PC-9 (cell line): ENCODE measurements around the gene NCAM2. TPM values are rescaled to one million over a fixed set of nuclear protein-coding genes. Genes with fewer than 3 reads are reported as not detected.

Experiments used
- BruUV-seq: library from RNA; stranded (reverse); fragments of 400-500 nt; replicated peaks from 2 replicates; lab custom pipeline; 2021; lab: Mats Ljungman, UMichigan
- CTCF ChIA-PET: fragments of 300-600 bp; sonication (Branson Sonifier 250); formaldehyde crosslinking; loops from one replicate; lab custom pipeline; 2022; ENCODE audit warnings: antibody characterized with exemption; lab: Charles Lee
- POLR2A ChIA-PET: fragments of 300-600 bp; sonication (Branson Sonifier 250); formaldehyde crosslinking; loops from one replicate; lab custom pipeline; 2022; ENCODE audit warnings: antibody characterized with exemption; ENCODE audit not compliant: unreplicated experiment; lab: Charles Lee
- DNase-seq, 2 experiments: peaks; one replicate each; pipeline versions ENCODE4 v3.0.0 to v3.0.0-alpha.2; 2015 to 2022; ENCODE audit warnings: mixed read lengths in 1 of 2
- H2AFZ ChIP-seq: fragments of 200-600 bp; sonication (generic); 2 replicates; pipeline ENCODE4 v1.8.1; 2017; ENCODE audit warnings: antibody characterized with exemption
- H3F3A ChIP-seq: fragments of 200-600 bp; sonication (generic); 2 replicates; pipeline ENCODE4 v1.8.1; 2017; ENCODE audit warnings: antibody characterized with exemption, mild to moderate bottlenecking, low read depth; ENCODE audit not compliant: insufficient read depth
- H3K27ac ChIP-seq: fragments of 200-600 bp; sonication (generic); 2 replicates; pipeline ENCODE4 v1.6.1; 2016; ENCODE audit warnings: mixed run types
- H3K27me3 ChIP-seq: fragments of 200-600 bp; sonication (generic); 2 replicates; pipeline ENCODE4 v1.6.1; 2016; ENCODE audit warnings: low read depth, mixed run types; ENCODE audit not compliant: insufficient read depth
- H3K36me3 ChIP-seq: fragments of 200-600 bp; sonication (generic); 2 replicates; pipeline ENCODE4 v1.6.1; 2016; ENCODE audit warnings: low read depth, mixed run types
- H3K4me1 ChIP-seq: fragments of 200-600 bp; sonication (generic); replicated peaks from 2 replicates; pipeline ENCODE4 v1.6.1; 2016; ENCODE audit warnings: mixed run types; ENCODE audit not compliant: insufficient read depth
- H3K4me2 ChIP-seq: fragments of 200-600 bp; sonication (generic); 2 replicates; pipeline ENCODE4 v1.6.1; 2017; ENCODE audit warnings: mixed run types
- H3K4me3 ChIP-seq: fragments of 200-600 bp; sonication (generic); 2 replicates; pipeline ENCODE4 v1.6.1; 2016; ENCODE audit warnings: mixed run types
- H3K79me2 ChIP-seq: fragments of 200-600 bp; sonication (generic); 2 replicates; pipeline ENCODE4 v1.6.1; 2017; ENCODE audit warnings: low read depth, mixed run types
- H3K9me2 ChIP-seq: fragments of 200-600 bp; sonication (generic); 2 replicates; pipeline ENCODE4 v1.8.1; 2017; ENCODE audit warnings: mild to moderate bottlenecking; ENCODE audit not compliant: insufficient read depth
- H3K9me3 ChIP-seq: fragments of 200-600 bp; sonication (generic); 2 replicates; pipeline ENCODE4 v1.8.1; 2016; ENCODE audit warnings: low read depth; ENCODE audit not compliant: insufficient read depth
- H4K20me1 ChIP-seq: fragments of 200-600 bp; sonication (generic); 2 replicates; pipeline ENCODE4 v1.8.1; 2017; ENCODE audit not compliant: insufficient read depth
- EZH2 ChIP-seq: fragments of 200-600 bp; sonication (generic); IDR thresholded peaks from 2 replicates; pipeline ENCODE4 v1.8.0; 2017; ENCODE audit warnings: antibody characterized with exemption, low read depth
- intact Hi-C: fragments of 100-400 bp; cut with micrococcal nuclease; formaldehyde crosslinking; loops from one replicate; pipeline ENCODE4 v1.10.0; 2022; ENCODE audit not compliant: unreplicated experiment
- total RNA-seq: library from RNA; stranded (reverse); gene quantifications from 2 replicates; pipeline ENCODE4 v1.2.3, GENCODE V29; 2021
- TF ChIP-seq, protein P1 (sequence below): fragments of 200-600 bp; sonication (generic); conservative IDR thresholded peaks from 2 replicates; pipeline ENCODE4 v1.6.1; 2017; ENCODE audit warnings: mixed run types, antibody characterized with exemption, mild to moderate bottlenecking, moderate library complexity

NCAM2 gene
- total RNA-seq, 1 experiment from 2014 or later, result not detected

DNA sequence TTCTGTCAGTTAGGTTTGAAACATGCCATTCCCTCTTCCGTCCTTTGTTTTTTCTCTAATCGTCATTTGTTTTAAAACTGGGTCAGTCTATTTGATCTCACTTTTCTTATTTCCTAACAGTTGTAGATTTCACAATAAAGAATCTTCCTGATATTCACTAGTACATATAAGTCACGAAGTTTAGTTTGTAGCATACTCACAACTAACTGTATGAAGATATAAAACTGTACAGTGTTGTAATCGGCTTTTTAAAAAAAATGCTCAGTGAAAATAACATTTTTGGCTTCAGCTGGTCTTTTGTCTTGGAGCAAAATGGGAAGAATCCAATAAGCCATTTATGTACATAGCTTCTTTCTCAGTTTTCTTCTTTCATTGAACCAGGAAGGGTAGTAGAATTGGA lies 78.3 kb downstream of the NCAM2 start:
- intact Hi-C loops, result no loop called here
- ChIA-PET POLR2A (no interaction called here), CTCF (no interaction called here)
- H3K4me3 ChIP-seq, result no peak overlapping the region
- H3K79me2 ChIP-seq, result no peaks in the 10 kb centered on the region
- H3K4me1 ChIP-seq, result no peaks in the 10 kb centered on the region
- H3K36me3 ChIP-seq, result no peaks in the 10 kb centered on the region
- no peaks in the 10 kb centered on the region for H3K9me2 ChIP-seq
- TF ChIP-seq EZH2, result no peak
- TF ChIP-seq, protein P1, sequence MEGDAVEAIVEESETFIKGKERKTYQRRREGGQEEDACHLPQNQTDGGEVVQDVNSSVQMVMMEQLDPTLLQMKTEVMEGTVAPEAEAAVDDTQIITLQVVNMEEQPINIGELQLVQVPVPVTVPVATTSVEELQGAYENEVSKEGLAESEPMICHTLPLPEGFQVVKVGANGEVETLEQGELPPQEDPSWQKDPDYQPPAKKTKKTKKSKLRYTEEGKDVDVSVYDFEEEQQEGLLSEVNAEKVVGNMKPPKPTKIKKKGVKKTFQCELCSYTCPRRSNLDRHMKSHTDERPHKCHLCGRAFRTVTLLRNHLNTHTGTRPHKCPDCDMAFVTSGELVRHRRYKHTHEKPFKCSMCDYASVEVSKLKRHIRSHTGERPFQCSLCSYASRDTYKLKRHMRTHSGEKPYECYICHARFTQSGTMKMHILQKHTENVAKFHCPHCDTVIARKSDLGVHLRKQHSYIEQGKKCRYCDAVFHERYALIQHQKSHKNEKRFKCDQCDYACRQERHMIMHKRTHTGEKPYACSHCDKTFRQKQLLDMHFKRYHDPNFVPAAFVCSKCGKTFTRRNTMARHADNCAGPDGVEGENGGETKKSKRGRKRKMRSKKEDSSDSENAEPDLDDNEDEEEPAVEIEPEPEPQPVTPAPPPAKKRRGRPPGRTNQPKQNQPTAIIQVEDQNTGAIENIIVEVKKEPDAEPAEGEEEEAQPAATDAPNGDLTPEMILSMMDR, result no peak
- H4K20me1 ChIP-seq, result no peaks in the 10 kb centered on the region
- H3K4me2 ChIP-seq, result no peak overlapping the region
- no peak overlapping the region for H3K27ac ChIP-seq
- no peaks in the 10 kb centered on the region for H3K9me3 ChIP-seq
- H3K27me3 ChIP-seq, result no peaks in the 10 kb centered on the region
- no peaks in the 10 kb centered on the region for H3F3A ChIP-seq
- BruUV-seq, result no TSS peak
- DNase-seq, result no peak
- no peak overlapping the region for H2AFZ ChIP-seq

DNA sequence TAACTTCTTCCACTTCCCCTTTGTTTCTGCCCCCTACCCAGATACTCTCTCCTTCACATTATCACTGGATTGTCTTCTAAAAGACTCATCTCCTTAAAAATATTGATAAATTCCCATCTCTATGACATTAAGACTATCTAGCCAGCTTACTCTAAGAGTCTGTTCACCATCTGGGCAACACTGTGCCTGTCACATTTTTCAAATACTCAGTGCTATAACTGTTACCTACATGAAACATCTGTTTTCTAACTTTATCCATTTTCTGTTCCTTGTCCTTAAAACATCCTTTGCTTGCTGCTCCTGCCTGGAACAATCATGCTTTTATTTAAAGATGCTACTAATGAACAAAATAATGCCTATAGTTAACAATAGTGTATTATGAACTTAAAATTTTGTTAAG lies 81.4 kb downstream of the NCAM2 start:
- Histone ChIP-seq H3K79me2 (no peaks in the 10 kb centered on the region), H3F3A (no peaks in the 10 kb centered on the region), H3K27me3 (no peaks in the 10 kb centered on the region), H3K9me3 (no peaks in the 10 kb centered on the region), H2AFZ (no peak overlapping the region), H3K4me3 (no peak overlapping the region), H3K36me3 (no peaks in the 10 kb centered on the region), H3K4me1 (no peaks in the 10 kb centered on the region), H4K20me1 (no peaks in the 10 kb centered on the region), H3K9me2 (no peaks in the 10 kb centered on the region), H3K27ac (no peak overlapping the region), H3K4me2 (no peak overlapping the region)
- ChIA-PET POLR2A (no interaction called here), CTCF (no interaction called here)
- TF ChIP-seq, protein P1, result no peak
- no peak for TF ChIP-seq EZH2
- DNase-seq, result no peak
- intact Hi-C loops, result no loop called here
- no TSS peak for BruUV-seq

DNA sequence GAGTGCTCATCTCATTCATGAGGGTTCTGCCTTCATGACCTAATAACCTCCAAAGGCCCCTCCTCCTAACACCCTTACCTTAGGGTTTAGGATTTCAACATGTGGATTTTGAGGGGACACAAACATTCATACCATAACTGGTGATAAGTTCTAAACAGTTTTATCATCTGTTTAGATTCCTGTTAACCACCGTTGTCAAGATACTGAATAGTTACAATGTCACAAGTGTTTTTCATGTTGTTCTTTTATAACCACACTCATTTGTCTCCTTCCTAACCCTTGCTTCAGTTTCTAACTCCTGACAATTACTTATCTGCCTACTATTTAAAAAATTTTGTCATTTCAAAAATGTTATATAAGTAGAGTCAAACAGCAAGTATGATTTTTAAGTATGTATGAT lies 86.0 kb downstream of the NCAM2 start:
- BruUV-seq, result no TSS peak
- no peak overlapping the region for H3K27ac ChIP-seq
- DNase-seq, result no peak
- no peaks in the 10 kb centered on the region for H3K36me3 ChIP-seq
- H3K79me2 ChIP-seq, result no peaks in the 10 kb centered on the region
- H3K4me1 ChIP-seq, result no peaks in the 10 kb centered on the region
- H3K9me3 ChIP-seq, result no peaks in the 10 kb centered on the region
- POLR2A ChIA-PET, result no interaction called here
- no peak overlapping the region for H2AFZ ChIP-seq
- TF ChIP-seq, protein P1, result no peak
- no peak for TF ChIP-seq EZH2
- H3K4me2 ChIP-seq, result no peak overlapping the region
- H3K27me3 ChIP-seq, result no peaks in the 10 kb centered on the region
- H4K20me1 ChIP-seq, result no peaks in the 10 kb centered on the region
- intact Hi-C loops, result no loop called here
- no peaks in the 10 kb centered on the region for H3K9me2 ChIP-seq
- no peak overlapping the region for H3K4me3 ChIP-seq
- CTCF ChIA-PET, result no interaction called here
- H3F3A ChIP-seq, result no peaks in the 10 kb centered on the region
